K562 (cell line): ENCODE measurements around the gene KMT2C. TPM values are rescaled to one million over a fixed set of nuclear protein-coding genes. Genes with fewer than 3 reads are reported as not detected.

Experiments
- ATAC-seq: fragments of 200-7000 bp; cut with Tn5 transposase; 3 replicates; pipeline ENCODE4 v1.9.1; 2020; ENCODE audit warnings: moderate library complexity
- BruUV-seq: library from RNA; stranded (reverse); fragments of 400-500 nt; replicated peaks from 2 replicates; lab custom pipeline; 2021; lab: Mats Ljungman, UMichigan
- CTCF ChIA-PET: fragments of 300-600 bp; formaldehyde crosslinking; extraction: SDS; loops from one replicate; lab custom pipeline; 2021; ENCODE audit warnings: low intra/inter-chr PET ratio; lab: Yijun Ruan, JAX
- POLR2A ChIA-PET: fragments of 300-600, 350-650 bp; sonication (Branson Sonifier 250); formaldehyde crosslinking; extraction: SDS; loops from one replicate; lab custom pipeline; 2021; ENCODE audit warnings: antibody characterized with exemption, inconsistent platforms; lab: Yijun Ruan, JAX
- DNase-seq, 4 experiments: peaks; one replicate each; pipeline versions ENCODE4 v3.0.0 to v3.0.0-alpha.2; 2011 to 2018; ENCODE audit warnings: low spot score in 3 of 4, mixed read lengths in 3 of 4; ENCODE audit errors: extremely low read depth in 1 of 4
- FAIRE-seq: peaks from 2 replicates; lab custom pipeline; 2011; peaks lifted over from hg19 to GRCh38; lab: Jason Lieb, UNC
- H2AFZ ChIP-seq: 2 replicates; pipeline ENCODE4 v1.6.0; 2011; ENCODE audit warnings: low read depth, low read length, control low read depth, inconsistent platforms
- H3K27ac ChIP-seq: fragments of 200-600 bp; 3 replicates; pipeline ENCODE4 v1.8.0; 2011; ENCODE audit warnings: low read depth, mild to moderate bottlenecking, control low read depth, inconsistent platforms, low read length, moderate library complexity, mixed read lengths; ENCODE audit errors: extremely low read depth
- H3K27me3 ChIP-seq, 2 experiments: fragments of 300-600 bp in 1 of 2; 2 replicates in 1 of 2; 3 replicates in 1 of 2; pipeline versions ENCODE4 v1.6.0 to v1.8.0; 2011; ENCODE audit warnings: inconsistent platforms in 2 of 2, low read length in 2 of 2, mild to moderate bottlenecking in 1 of 2, mixed read lengths in 1 of 2, moderate library complexity in 1 of 2; ENCODE audit not compliant: control insufficient read depth in 2 of 2, insufficient read depth in 2 of 2
- H3K36me3 ChIP-seq: fragments of 300-600 bp; 3 replicates; pipeline ENCODE4 v1.8.0; 2011; ENCODE audit warnings: mild to moderate bottlenecking, low read length, inconsistent platforms; ENCODE audit not compliant: control insufficient read depth, insufficient read depth
- H3K4me1 ChIP-seq, 2 experiments: fragments of 200-600 bp in 1 of 2; replicated peaks in 1 of 2; 2 replicates in 1 of 2; 3 replicates in 1 of 2; pipeline versions ENCODE4 v1.5.1 to v1.8.0; 2011; ENCODE audit warnings: inconsistent platforms in 2 of 2, low read length in 2 of 2, mild to moderate bottlenecking in 1 of 2, mixed read lengths in 1 of 2, moderate library complexity in 1 of 2; ENCODE audit not compliant: control insufficient read depth in 2 of 2, insufficient read depth in 2 of 2
- H3K4me2 ChIP-seq: 2 replicates; pipeline ENCODE4 v1.6.1; 2011; ENCODE audit warnings: low read length, control low read depth, inconsistent platforms, mixed read lengths; ENCODE audit not compliant: insufficient read depth
- H3K4me3 ChIP-seq: fragments of 200-600 bp; sonication (generic), shearing (Covaris generic); 2 replicates; pipeline ENCODE4 v1.5.1; 2016; ENCODE audit warnings: control low read depth, inconsistent platforms
- H3K79me2 ChIP-seq: fragments of 200-600 bp; 3 replicates; pipeline ENCODE4 v1.8.0; 2011; ENCODE audit warnings: low read length, inconsistent platforms; ENCODE audit not compliant: control insufficient read depth, insufficient read depth
- H3K9ac ChIP-seq, 2 experiments: 2 replicates each; pipeline versions ENCODE4 v1.6.0 to v1.6.1; 2011; ENCODE audit warnings: low read depth in 2 of 2, low read length in 2 of 2, control low read depth in 1 of 2, inconsistent platforms in 1 of 2, mild to moderate bottlenecking in 1 of 2, mixed read lengths in 1 of 2; ENCODE audit not compliant: insufficient read depth in 1 of 2
- H3K9me1 ChIP-seq: one replicate; pipeline ENCODE4 v1.6.0; 2011; ENCODE audit warnings: inconsistent platforms, mild to moderate bottlenecking, low read length, moderate library complexity; ENCODE audit not compliant: control insufficient read depth, insufficient read depth
- H3K9me3 ChIP-seq: replicated peaks from 2 replicates; pipeline ENCODE4 v1.5.1; 2011; ENCODE audit warnings: low read depth, low read length, inconsistent platforms; ENCODE audit not compliant: control insufficient read depth, insufficient read depth
- H4K20me1 ChIP-seq: replicated peaks from 2 replicates; pipeline ENCODE4 v1.6.1; 2011; ENCODE audit warnings: low read length, inconsistent platforms, mixed read lengths; ENCODE audit not compliant: control insufficient read depth, insufficient read depth
- HDAC3 ChIP-seq: fragments of 450-650 bp; IDR thresholded peaks from 2 replicates; pipeline ENCODE4 v1.6.1; 2018; ENCODE audit warnings: borderline replicate concordance, mild to moderate bottlenecking, moderate library complexity; ENCODE audit not compliant: partially characterized antibody
- HNRNPK ChIP-seq: fragments of 200-400 bp; formaldehyde crosslinking; IDR thresholded peaks from one replicate; pipeline ENCODE4 v1.6.1; 2018; ENCODE audit warnings: mild to moderate bottlenecking, low read depth, low read length; ENCODE audit not compliant: poor library complexity, severe bottlenecking
- PTBP1 ChIP-seq: fragments of 200-400 bp; formaldehyde crosslinking; IDR thresholded peaks from 2 replicates; pipeline ENCODE4 v1.6.1; 2017; ENCODE audit warnings: low read depth, low read length
- RBM22 ChIP-seq: fragments of 200-400 bp; formaldehyde crosslinking; IDR thresholded peaks from 2 replicates; pipeline ENCODE4 v1.6.1; 2018; ENCODE audit warnings: low read length, low read depth; ENCODE audit not compliant: poor library complexity, severe bottlenecking
- SUPT5H ChIP-seq: fragments of 450-650 bp; IDR thresholded peaks from 2 replicates; pipeline ENCODE4 v1.6.1; 2016
- ZBTB26 ChIP-seq: fragments of 450-650 bp; formaldehyde crosslinking; IDR thresholded peaks from 2 replicates; pipeline ENCODE4 v1.4.0; 2022; ENCODE audit warnings: missing genetic modification characterization
- ZNF124 ChIP-seq: sonication (generic); formaldehyde crosslinking; IDR thresholded peaks from 2 replicates; pipeline ENCODE4 v1.8.1; 2022; ENCODE audit warnings: missing genetic modification reagents
- ZNF707 ChIP-seq: fragments of 250-450 bp; sonication (Bioruptor Pico); conservative IDR thresholded peaks from 2 replicates; pipeline ENCODE4 v1.8.0; 2022; ENCODE audit warnings: inconsistent platforms, mild to moderate bottlenecking, moderate library complexity
- WGBS: fragments of 100-300 bp; shearing (Covaris generic); methylation state at CpG from one replicate; pipeline ENCODE4 v1.1.6; 2016; ENCODE audit warnings: low coverage, mixed read lengths; ENCODE audit not compliant: insufficient coverage; ENCODE audit errors: missing lambda C conversion rate; 5-methylcytosine and 5-hydroxymethylcytosine counted together
- in situ Hi-C: fragments of 300-500 bp; cut with MboI; formaldehyde crosslinking; loops from 4 replicates; pipeline ENCODE4 v1.15.0; 2018; ENCODE audit warnings: inconsistent platforms, mixed read lengths
- intact Hi-C: fragments of 100-400 bp; cut with micrococcal nuclease; formaldehyde crosslinking; loops from 2 replicates; pipeline ENCODE4 v1.14.2; 2022
- polyA plus RNA-seq, 8 experiments: library from polyadenylated mRNA; depleted of rRNA in 4 of 8; stranded (reverse) in 5 of 8; unstranded in 3 of 8; fragments of >200 nt; fragmentation: Nextera tagmentation in 2 of 8; fragmentation: Illumina TruSeq in 1 of 8; extraction: Ambion mirVana in 2 of 8; extraction: Trizol in 1 of 8; gene quantifications; 2 replicates each; pipeline versions ENCODE4 v1.2.1 to v1.2.3, GENCODE V29; 2011 to 2014; ENCODE audit warnings: inconsistent platforms in 1 of 8, missing spikeins in 1 of 8
- total RNA-seq, 7 experiments: library from RNA; depleted of rRNA in 6 of 7; stranded (reverse); fragments of >200 nt in 6 of 7; fragmentation: Illumina TruSeq in 2 of 7; extraction: Trizol in 2 of 7; gene quantifications; 2 replicates each; pipeline versions ENCODE4 v1.2.1 to v1.2.3, GENCODE V29; 2011 to 2021; ENCODE audit warnings: low replicate concordance in 1 of 7

Gene KMT2C
- total and polyA plus RNA-seq, 9 of the 15 experiments (the other 6 are each of a cell fraction or from before 2014, with no cell fraction given), result 4.9 to 67.8 (median 27.1) TPM

GRCh38 chr7:152329469-152329868, 106.3 kb downstream of the KMT2C start:
- H3K27me3 ChIP-seq, result no peaks in the 10 kb centered on the region
- FAIRE-seq, result no peak
- peaks cover 39% of the 10 kb centered on the region for H3K79me2 ChIP-seq
- no peaks in the 10 kb centered on the region for H3K9me1 ChIP-seq
- intact Hi-C loops (no loop called here), in situ Hi-C loops (no loop called here)
- peaks cover 46% of the 10 kb centered on the region; the same call in 2 of the 3 replicates for H3K36me3 ChIP-seq
- WGBS, result 100% methylated on average over 1 of the region's 2 CpGs
- no peak overlapping the region for H3K9ac ChIP-seq
- no peak for DNase-seq
- no peak overlapping the region for H3K27ac ChIP-seq
- no peaks in the 10 kb centered on the region for H3K9me3 ChIP-seq
- ATAC-seq, result no peak
- peaks cover 4% of the 10 kb centered on the region; the same call in 1 of the 2 replicates for H4K20me1 ChIP-seq
- no TSS peak for BruUV-seq
- H3K4me2 ChIP-seq, result no peak overlapping the region
- CTCF ChIA-PET, result no interaction called here
- POLR2A ChIA-PET, result interaction anchor here (0.8 to 1.3 kb wide), 2 partner anchors 11 to 15 kb away, joined by 3 read pairs; no protein-coding TSS in a partner anchor
- H2AFZ ChIP-seq, result no peak overlapping the region
- no peaks in the 10 kb centered on the region for H3K4me1 ChIP-seq
- TF ChIP-seq PTBP1, result no peak
- peak; percentile 43 for TF ChIP-seq HNRNPK
- TF ChIP-seq RBM22, result peak; percentile 52
- TF ChIP-seq SUPT5H, result 0 out of 2 replicates have a peak, but pooled peaks have one; percentile 25
- TF ChIP-seq HDAC3, result no peak
- TF ChIP-seq ZBTB26, result 0 out of 2 replicates have a peak, but pooled peaks have one; percentile 16
- no peak for TF ChIP-seq ZNF124 (CRISPR knock-in tag)
- TF ChIP-seq ZNF707 (CRISPR knock-in tag), result no peak
- no peak overlapping the region for H3K4me3 ChIP-seq
